ENCODE results near the gene IQSEC1. TPM values are rescaled to one million over a fixed set of nuclear protein-coding genes. Genes with fewer than 3 reads are reported as not detected.

IQSEC1 gene
- total RNA-seq, 1 experiment from 2014 or later = 28.1 TPM

- Histone ChIP-seq H3K9ac (ENCODE audit: low read length) (no peak overlapping the region), H3K27me3 (ENCODE audit: insufficient read depth, low read length) (peaks cover 22% of the 10 kb centered on the region), H3K36me3 (ENCODE audit: control insufficient read depth in 1 of 2, insufficient read depth in 2 of 2, low read length in 2 of 2) (no peaks in the 10 kb centered on the region), H3K27ac (ENCODE audit: low read depth, low read length) (no peak overlapping the region), H3K9me2 (ENCODE audit: insufficient read depth) (no peaks in the 10 kb centered on the region), H3K4me3 (replicated peaks in 1 of 2; ENCODE audit: low read depth in 1 of 2, low read length in 2 of 2) (no peak overlapping the region), H3K4me1 (ENCODE audit: control insufficient read depth in 1 of 2, insufficient read depth in 2 of 2, low read length in 2 of 2) (no peaks in the 10 kb centered on the region), H2AFZ (ENCODE audit: low read depth, low read length, poor library complexity, severe bottlenecking) (no peak overlapping the region), H3K4me2 (ENCODE audit: low read length) (no peak overlapping the region), H3K9me3 (ENCODE audit: control insufficient read depth in 1 of 2, insufficient read depth in 1 of 2, low read depth in 1 of 2, low read length in 2 of 2) (no peaks in the 10 kb centered on the region), H4K20me1 (ENCODE audit: insufficient read depth) (no peaks in the 10 kb centered on the region), H3K79me2 (ENCODE audit: insufficient read depth, low read length) (no peaks in the 10 kb centered on the region)
- ChIA-PET POLR2A (no interaction called here), RAD21 (ENCODE audit: low non-redundant PET in 1 of 2, low total read pairs in 2 of 2, uncharacterized antibody in 2 of 2, unreplicated experiment in 2 of 2) (no interaction called here), CTCF (interaction anchor here (0.9 kb wide), 1 partner anchor 12 kb away, joined by 3 read pairs; no protein-coding TSS in a partner anchor)
- ATAC-seq = no peak
- intact Hi-C loops (cut with micrococcal nuclease) = no loop called here
- TF ChIP-seq CBX3 (IDR thresholded peaks at IDR 0.05; ENCODE audit: low read depth) = no peak
- no peak for TF ChIP-seq SRF (IDR thresholded peaks at IDR 0.05; ENCODE audit: low read depth)
- TF ChIP-seq MAX (IDR thresholded peaks at IDR 0.05) = no peak
- TF ChIP-seq SIN3A (IDR thresholded peaks at IDR 0.05; ENCODE audit: low read depth) = no peak
- TF ChIP-seq POLR2A (IDR thresholded peaks at IDR 0.05; ENCODE audit: borderline replicate concordance, extremely low read depth, insufficient read depth, insufficient read length) = no peak
- no peak for TF ChIP-seq REST (IDR thresholded peaks at IDR 0.05; ENCODE audit: low read depth)
- TF ChIP-seq EZH2 (IDR thresholded peaks at IDR 0.05) = no peak
- TF ChIP-seq ATF3 (IDR thresholded peaks at IDR 0.05) = no peak
- TF ChIP-seq CEBPB (IDR thresholded peaks at IDR 0.05; ENCODE audit: low read depth) = no peak
- TF ChIP-seq RAD21 (IDR thresholded peaks at IDR 0.05; ENCODE audit: low read depth) = no peak
- no peak for TF ChIP-seq JUND (IDR thresholded peaks at IDR 0.05)
- TF ChIP-seq ZFX (IDR thresholded peaks at IDR 0.05) = no peak
- no peak for TF ChIP-seq ZBTB33 (IDR thresholded peaks at IDR 0.05; ENCODE audit: extremely low read depth, insufficient replicate concordance, low read length)
- no peak for TF ChIP-seq ZNF274 (IDR thresholded peaks at IDR 0.05; ENCODE audit: low read depth, low read length)
- no peak for TF ChIP-seq TCF7L2 (IDR thresholded peaks at IDR 0.05; ENCODE audit: borderline replicate concordance, extremely low read depth, insufficient read depth, insufficient read length)
- no peak for TF ChIP-seq SP1 (IDR thresholded peaks at IDR 0.05; ENCODE audit: low read depth)
- TF ChIP-seq ELF1 (IDR thresholded peaks at IDR 0.05; ENCODE audit: borderline replicate concordance, low read depth) = no peak
- no peak for DNase-seq (ENCODE audit: low read depth, low spot score)
- BruUV-seq (replicated peaks) = no TSS peak
Observed at GRCh38 chr3:13080591-13080990, 7.4 kb upstream of the IQSEC1 start.
